ENCODE data around the gene C15orf39.

- TF ChIP-seq CTCF (IDR thresholded peaks at IDR 0.05) = no peak
- no peak for TF ChIP-seq POLR2A (IDR thresholded peaks at IDR 0.05)
Observed at GRCh38 chr15:75191235-75191634, 10.4 kb upstream of the C15orf39 start.
